CD8-positive, alpha-beta memory T cell (primary cell): ENCODE data around the gene PIAS3. TPM values are rescaled to one million over a fixed set of nuclear protein-coding genes. Genes with fewer than 3 reads are reported as not detected.

Experiments
- CTCF ChIA-PET: fragments of 350-600 bp; sonication (Branson Sonifier 250); formaldehyde crosslinking; loops from one replicate; lab custom pipeline; 2021; ENCODE audit warnings: antibody characterized with exemption; lab: Charles Lee
- POLR2A ChIA-PET: fragments of 350-600 bp; sonication (Branson Sonifier 250); formaldehyde crosslinking; loops from one replicate; lab custom pipeline; 2021; ENCODE audit warnings: antibody characterized with exemption; lab: Charles Lee
- DNase-seq, 5 donors: peaks; one replicate each; pipeline versions ENCODE4 v3.0.0 to v3.0.0-alpha.2; 2020 to 2022; ENCODE audit warnings: mixed read lengths in 1 of 5
- H3K27ac ChIP-seq: one replicate; pipeline ENCODE4 v1.7.0; 2013; ENCODE audit warnings: low read depth, mild to moderate bottlenecking, low read length, moderate library complexity
- H3K27me3 ChIP-seq: 2 replicates; pipeline ENCODE4 v1.7.0; 2013; ENCODE audit warnings: low read length, mild to moderate bottlenecking; ENCODE audit not compliant: insufficient read depth, poor library complexity, severe bottlenecking
- H3K36me3 ChIP-seq: 2 replicates; pipeline ENCODE4 v1.7.0; 2013; ENCODE audit warnings: mild to moderate bottlenecking, low read length, moderate library complexity; ENCODE audit not compliant: insufficient read depth
- H3K4me1 ChIP-seq: 2 replicates; pipeline ENCODE4 v1.7.0; 2013; ENCODE audit warnings: mild to moderate bottlenecking, low read length, moderate library complexity; ENCODE audit not compliant: insufficient read depth
- H3K4me3 ChIP-seq: 2 replicates; pipeline ENCODE4 v1.7.0; 2013; ENCODE audit warnings: mild to moderate bottlenecking, low read length
- H3K9me3 ChIP-seq: 2 replicates; pipeline ENCODE4 v1.7.0; 2013; ENCODE audit warnings: mild to moderate bottlenecking, low read length
- H3K27ac Mint-ChIP-seq, 8 donors: one replicate each; pipeline ENCODE4 v1.8.0; 2020 to 2021; ENCODE audit warnings: mixed read lengths in 8 of 8, mild to moderate bottlenecking in 6 of 8, inconsistent platforms in 3 of 8, moderate library complexity in 3 of 8
- H3K27me3 Mint-ChIP-seq, 2 donors: one replicate each; pipeline ENCODE4 v1.8.0; 2020 to 2021; ENCODE audit warnings: mixed read lengths in 2 of 2, mild to moderate bottlenecking in 1 of 2, moderate library complexity in 1 of 2
- H3K36me3 Mint-ChIP-seq, 3 donors: one replicate each; pipeline ENCODE4 v1.8.0; 2020 to 2021; ENCODE audit warnings: mixed read lengths in 3 of 3, inconsistent platforms in 1 of 3, mild to moderate bottlenecking in 1 of 3
- H3K4me1 Mint-ChIP-seq, 3 donors: one replicate each; pipeline ENCODE4 v1.8.0; 2020 to 2021; ENCODE audit warnings: mixed read lengths in 3 of 3, inconsistent platforms in 1 of 3, mild to moderate bottlenecking in 1 of 3
- H3K4me3 Mint-ChIP-seq, 7 donors: one replicate each; pipeline ENCODE4 v1.8.0; 2020 to 2021; ENCODE audit warnings: mixed read lengths in 7 of 7, mild to moderate bottlenecking in 6 of 7, moderate library complexity in 4 of 7, inconsistent platforms in 2 of 7
- H3K9me3 Mint-ChIP-seq, 5 donors: one replicate each; pipeline ENCODE4 v1.8.0; 2020 to 2022; ENCODE audit warnings: mixed read lengths in 5 of 5, mild to moderate bottlenecking in 3 of 5, moderate library complexity in 2 of 5, inconsistent platforms in 1 of 5
- polyA plus RNA-seq: library from polyadenylated mRNA; unstranded; fragments of 300-500 nt; fragmentation: Illumina TruSeq; gene quantifications from one replicate; pipeline ENCODE4 v1.2.3, GENCODE V29; 2021
- total RNA-seq, 2 experiments: library from RNA; stranded (reverse); gene quantifications; one replicate each; pipeline ENCODE4 v1.2.3, GENCODE V29; 2021

The PIAS3 gene
- total and polyA plus RNA-seq, 3 experiments from 2014 or later, result 16.7 to 21.2 (median 18.3) TPM

GRCh38 chr1:145886390-145886789 lies 27.5 kb upstream of the PIAS3 start:
- no peak overlapping the region for H3K27ac ChIP-seq
- H3K27me3 ChIP-seq, result peaks cover 18% of the 10 kb centered on the region
- H3K9me3 Mint-ChIP-seq, result no peaks in the 10 kb centered on the region
- peak overlapping the region in 1 of 8 donors; percentile 34 for H3K27ac Mint-ChIP-seq
- no peak for DNase-seq
- H3K4me3 ChIP-seq, result peak overlapping the region; percentile 74
- peaks cover 21 to 24% of the 10 kb centered on the region in 2 donors for H3K27me3 Mint-ChIP-seq
- CTCF ChIA-PET, result interaction anchor here (1.3 to 2.6 kb wide), 3 partner anchors 15 to 92 kb away, joined by 3 to 11 read pairs (median 4); partner anchors contain the start of gene NUDT17
- POLR2A ChIA-PET, result interaction anchor here (0.7 to 1.6 kb wide), 2 partner anchors 78 to 148 kb away, joined by 4 read pairs; partner anchors contain the start of genes ANKRD34A and POLR3GL
- no peaks in the 10 kb centered on the region for H3K36me3 ChIP-seq
- H3K4me3 Mint-ChIP-seq, result peak overlapping the region; percentile 71 to 90 (median 84)
- peaks cover 16 to 20% (median 18%) of the 10 kb centered on the region in 3 donors for H3K4me1 Mint-ChIP-seq
- H3K36me3 Mint-ChIP-seq, result no peaks in the 10 kb centered on the region
- peaks cover 13% of the 10 kb centered on the region for H3K4me1 ChIP-seq
- no peaks in the 10 kb centered on the region for H3K9me3 ChIP-seq

GRCh38 chr1:145885738-145886287 lies 26.9 kb upstream of the PIAS3 start, which contains the start of gene ANKRD35:
Gene ANKRD35, minus strand, starts transcription at chr1:145885866. Its CDS starts 108 bp downstream, at chr1:145885758.
- Mint-ChIP-seq H3K27me3 (peaks cover 23 to 24% of the 10 kb centered on the region in 2 donors), H3K4me3 (peak within 1 kb of the TSS; percentile 71 to 90 (median 84)), H3K27ac (peak within 1 kb of the TSS in 3 of 8 donors; percentile 1 to 34 (median 17)), H3K4me1 (peaks cover 16 to 20% (median 18%) of the 10 kb centered on the region in 3 donors), H3K36me3 (no peaks in the 10 kb centered on the region), H3K9me3 (no peaks in the 10 kb centered on the region)
- Histone ChIP-seq H3K4me3 (peak within 1 kb of the TSS; percentile 74), H3K4me1 (peaks cover 13% of the 10 kb centered on the region), H3K27ac (no peak within 1 kb of the TSS), H3K9me3 (no peaks in the 10 kb centered on the region), H3K27me3 (peaks cover 18% of the 10 kb centered on the region), H3K36me3 (no peaks in the 10 kb centered on the region)
- CTCF ChIA-PET, result interaction anchor here (0.9 to 2.6 kb wide), 6 partner anchors 14 to 92 kb away, joined by 3 to 11 read pairs (median 4); partner anchors contain the start of genes LIX1L, NUDT17 and PIAS3
- DNase-seq, result peak; percentile 81 to 89 (median 85)
- POLR2A ChIA-PET, result interaction anchor here (0.8 to 1.6 kb wide), 3 partner anchors 27 to 78 kb away, joined by 3 to 11 read pairs (median 4); partner anchors contain the start of genes ANKRD34A, PIAS3, POLR3GL and RBM8A

GRCh38 chr1:145884675-145885074 lies 25.8 kb upstream of the PIAS3 start:
- H3K4me3 ChIP-seq, result no peak overlapping the region
- DNase-seq, result no peak
- no peaks in the 10 kb centered on the region for H3K9me3 ChIP-seq
- peaks cover 16 to 20% (median 18%) of the 10 kb centered on the region in 3 donors for H3K4me1 Mint-ChIP-seq
- H3K9me3 Mint-ChIP-seq, result no peaks in the 10 kb centered on the region
- H3K27ac Mint-ChIP-seq, result no peak overlapping the region
- H3K36me3 ChIP-seq, result no peaks in the 10 kb centered on the region
- H3K27ac ChIP-seq, result no peak overlapping the region
- H3K27me3 ChIP-seq, result peaks cover 18% of the 10 kb centered on the region
- H3K27me3 Mint-ChIP-seq, result peaks cover 23 to 24% of the 10 kb centered on the region in 2 donors
- POLR2A ChIA-PET, result interaction anchor here (0.5 kb wide), 1 partner anchor 153 kb away, joined by 8 read pairs; no protein-coding TSS in a partner anchor
- peaks cover 13% of the 10 kb centered on the region for H3K4me1 ChIP-seq
- CTCF ChIA-PET, result interaction anchor here (1.0 to 2.6 kb wide), 3 partner anchors 25 to 155 kb away, joined by 3 to 11 read pairs (median 4); partner anchors contain the start of genes NUDT17 and PIAS3
- peak overlapping the region; percentile 71 to 86 (median 83) for H3K4me3 Mint-ChIP-seq
- H3K36me3 Mint-ChIP-seq, result no peaks in the 10 kb centered on the region

GRCh38 chr1:145879775-145880174 lies 20.9 kb upstream of the PIAS3 start:
- peaks cover 13% of the 10 kb centered on the region for H3K27me3 ChIP-seq
- ChIA-PET POLR2A (interaction anchor here (0.7 kb wide), 1 partner anchor 158 kb away, joined by 3 read pairs; no protein-coding TSS in a partner anchor), CTCF (interaction anchor here (0.8 to 2.4 kb wide), 6 partner anchors 9 to 138 kb away, joined by 3 to 9 read pairs (median 4); partner anchors contain the start of gene ITGA10)
- Mint-ChIP-seq H3K4me3 (no peak overlapping the region), H3K4me1 (peaks cover 1 to 3% (median 2%) of the 10 kb centered on the region in 3 donors), H3K27me3 (peaks cover 21 to 38% of the 10 kb centered on the region in 2 donors), H3K36me3 (no peaks in the 10 kb centered on the region), H3K27ac (no peak overlapping the region), H3K9me3 (no peaks in the 10 kb centered on the region)
- no peak for DNase-seq
- peaks cover under 1% of the 10 kb centered on the region for H3K4me1 ChIP-seq
- H3K36me3 ChIP-seq, result no peaks in the 10 kb centered on the region
- no peak overlapping the region for H3K4me3 ChIP-seq
- no peaks in the 10 kb centered on the region for H3K9me3 ChIP-seq
- H3K27ac ChIP-seq, result peak overlapping the region; percentile 21

GRCh38 chr1:145878724-145879123 lies 19.8 kb upstream of the PIAS3 start:
- H3K4me3 ChIP-seq, result no peak overlapping the region
- ChIA-PET POLR2A (no interaction called here), CTCF (interaction anchor here (1.0 to 2.4 kb wide), 3 partner anchors 8 to 139 kb away, joined by 3 to 9 read pairs (median 4); no protein-coding TSS in a partner anchor)
- Mint-ChIP-seq H3K36me3 (no peaks in the 10 kb centered on the region), H3K4me3 (no peak overlapping the region), H3K4me1 (peaks cover 0 to 2% (median 0%) of the 10 kb centered on the region in 3 donors), H3K9me3 (no peaks in the 10 kb centered on the region), H3K27me3 (peaks cover 15 to 30% of the 10 kb centered on the region in 2 donors), H3K27ac (no peak overlapping the region)
- DNase-seq, result no peak
- no peak overlapping the region for H3K27ac ChIP-seq
- H3K4me1 ChIP-seq, result no peaks in the 10 kb centered on the region
- no peaks in the 10 kb centered on the region for H3K36me3 ChIP-seq
- H3K27me3 ChIP-seq, result peaks cover 4% of the 10 kb centered on the region
- no peaks in the 10 kb centered on the region for H3K9me3 ChIP-seq

- DNase-seq, result no peak
- H3K36me3 Mint-ChIP-seq, result no peaks in the 10 kb centered on the region
- POLR2A ChIA-PET, result no interaction called here
- H3K27ac Mint-ChIP-seq, result no peak overlapping the region
- H3K9me3 Mint-ChIP-seq, result no peaks in the 10 kb centered on the region
- CTCF ChIA-PET, result interaction anchor here (2.4 kb wide), 1 partner anchor 13 kb away, joined by 9 read pairs; no protein-coding TSS in a partner anchor
- H3K27me3 ChIP-seq, result no peaks in the 10 kb centered on the region
- H3K27me3 Mint-ChIP-seq, result peaks cover 11 to 25% of the 10 kb centered on the region in 2 donors
- H3K4me1 ChIP-seq, result no peaks in the 10 kb centered on the region
- H3K4me1 Mint-ChIP-seq, result peaks cover 1 to 7% (median 4%) of the 10 kb centered on the region in 3 donors
- no peaks in the 10 kb centered on the region for H3K9me3 ChIP-seq
- no peaks in the 10 kb centered on the region for H3K36me3 ChIP-seq
- no peak overlapping the region for H3K27ac ChIP-seq
- H3K4me3 Mint-ChIP-seq, result no peak overlapping the region
- no peak overlapping the region for H3K4me3 ChIP-seq
Observed at GRCh38 chr1:145877923-145878486, 19.1 kb upstream of the PIAS3 start.

- Histone ChIP-seq H3K9me3 (no peaks in the 10 kb centered on the region), H3K36me3 (no peaks in the 10 kb centered on the region), H3K27me3 (no peaks in the 10 kb centered on the region), H3K4me1 (peaks cover 12% of the 10 kb centered on the region), H3K4me3 (no peak overlapping the region), H3K27ac (no peak overlapping the region)
- no peak for DNase-seq
- CTCF ChIA-PET, result interaction anchor here (1.7 kb wide), 1 partner anchor 29 kb away, joined by 10 read pairs; the partner anchor contains the start of gene NUDT17
- H3K4me1 Mint-ChIP-seq, result peaks cover 16 to 24% (median 21%) of the 10 kb centered on the region in 3 donors
- H3K9me3 Mint-ChIP-seq, result no peaks in the 10 kb centered on the region
- no peak overlapping the region for H3K27ac Mint-ChIP-seq
- POLR2A ChIA-PET, result no interaction called here
- H3K27me3 Mint-ChIP-seq, result peaks cover 4 to 20% of the 10 kb centered on the region in 2 donors
- no peaks in the 10 kb centered on the region for H3K36me3 Mint-ChIP-seq
- H3K4me3 Mint-ChIP-seq, result no peak overlapping the region
Observed at GRCh38 chr1:145874646-145875045, 15.8 kb upstream of the PIAS3 start.
